ENCODE data around the gene MUC6. TPM values are rescaled to one million over a fixed set of nuclear protein-coding genes. Genes with fewer than 3 reads are reported as not detected.

Gene MUC6
- total RNA-seq, 1 experiment from 2014 or later = not detected

DNA sequence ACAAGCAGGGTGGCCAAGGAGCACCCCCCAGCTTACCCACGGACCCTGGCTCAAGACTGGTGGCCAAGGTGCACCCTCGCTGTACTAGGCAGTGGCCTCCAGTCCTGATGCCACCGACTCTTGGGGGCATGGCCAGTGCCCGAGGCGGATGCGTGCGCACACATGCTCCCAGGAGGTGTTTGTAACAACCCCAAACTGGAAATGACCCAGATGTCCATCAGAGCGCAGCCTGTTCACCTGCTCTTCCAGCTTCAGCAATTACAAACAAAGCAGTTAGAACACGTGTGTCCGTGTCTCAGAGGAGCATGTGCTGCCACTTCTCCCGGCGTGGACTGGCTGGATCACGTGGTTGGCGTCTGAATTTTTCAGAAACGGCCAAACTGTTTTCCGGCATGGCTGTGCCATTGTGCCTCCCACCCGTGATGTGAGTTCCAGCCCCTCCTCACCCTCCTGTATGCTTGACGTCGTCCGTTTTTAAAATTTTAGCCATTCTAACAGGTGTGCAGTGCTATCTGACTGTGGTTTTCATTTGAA, 7.1 kb upstream of the MUC6 start:
- no TSS peak for BruUV-seq (replicated peaks)

GRCh38 chr11:1042626-1043562, 6.4 kb upstream of the MUC6 start:
- BruUV-seq (replicated peaks) = no TSS peak
- POLR2A ChIA-PET = interaction anchor here (0.6 kb wide), 3 partner anchors 17 to 108 kb away, joined by 3 read pairs; no protein-coding TSS in a partner anchor
- CTCF ChIA-PET = no interaction called here
- Mint-ChIP-seq H3K4me3 (ENCODE audit: unreplicated experiment) (no peak overlapping the region), H3K36me3 (ENCODE audit: insufficient read depth, unreplicated experiment) (no peaks in the 10 kb centered on the region), H3K4me1 (ENCODE audit: insufficient read depth, unreplicated experiment) (peaks cover 11% of the 10 kb centered on the region), H3K27ac (ENCODE audit: low read depth, unreplicated experiment) (no peak overlapping the region), H3K27me3 (ENCODE audit: insufficient read depth, unreplicated experiment) (peaks cover 14% of the 10 kb centered on the region), H3K9me3 (ENCODE audit: unreplicated experiment) (peaks cover 9% of the 10 kb centered on the region)
- intact Hi-C loops (cut with micrococcal nuclease) = no loop called here
- no peak for DNase-seq (ENCODE audit: unreplicated experiment)
- TF ChIP-seq, protein P1, sequence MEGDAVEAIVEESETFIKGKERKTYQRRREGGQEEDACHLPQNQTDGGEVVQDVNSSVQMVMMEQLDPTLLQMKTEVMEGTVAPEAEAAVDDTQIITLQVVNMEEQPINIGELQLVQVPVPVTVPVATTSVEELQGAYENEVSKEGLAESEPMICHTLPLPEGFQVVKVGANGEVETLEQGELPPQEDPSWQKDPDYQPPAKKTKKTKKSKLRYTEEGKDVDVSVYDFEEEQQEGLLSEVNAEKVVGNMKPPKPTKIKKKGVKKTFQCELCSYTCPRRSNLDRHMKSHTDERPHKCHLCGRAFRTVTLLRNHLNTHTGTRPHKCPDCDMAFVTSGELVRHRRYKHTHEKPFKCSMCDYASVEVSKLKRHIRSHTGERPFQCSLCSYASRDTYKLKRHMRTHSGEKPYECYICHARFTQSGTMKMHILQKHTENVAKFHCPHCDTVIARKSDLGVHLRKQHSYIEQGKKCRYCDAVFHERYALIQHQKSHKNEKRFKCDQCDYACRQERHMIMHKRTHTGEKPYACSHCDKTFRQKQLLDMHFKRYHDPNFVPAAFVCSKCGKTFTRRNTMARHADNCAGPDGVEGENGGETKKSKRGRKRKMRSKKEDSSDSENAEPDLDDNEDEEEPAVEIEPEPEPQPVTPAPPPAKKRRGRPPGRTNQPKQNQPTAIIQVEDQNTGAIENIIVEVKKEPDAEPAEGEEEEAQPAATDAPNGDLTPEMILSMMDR (IDR thresholded peaks at IDR 0.05; ENCODE audit: unreplicated experiment) = no peak

More for the DNA sequence above, 7.1 kb upstream of the MUC6 start:
- TF ChIP-seq, protein P1 (IDR thresholded peaks at IDR 0.05; ENCODE audit: unreplicated experiment) = no peak
- ChIA-PET POLR2A (no interaction called here), CTCF (no interaction called here)
- Mint-ChIP-seq H3K27ac (ENCODE audit: low read depth, unreplicated experiment) (no peak overlapping the region), H3K36me3 (ENCODE audit: insufficient read depth, unreplicated experiment) (no peaks in the 10 kb centered on the region), H3K4me3 (ENCODE audit: unreplicated experiment) (no peak overlapping the region), H3K27me3 (ENCODE audit: insufficient read depth, unreplicated experiment) (peaks cover 14% of the 10 kb centered on the region), H3K9me3 (ENCODE audit: unreplicated experiment) (peaks cover 9% of the 10 kb centered on the region), H3K4me1 (ENCODE audit: insufficient read depth, unreplicated experiment) (peaks cover 11% of the 10 kb centered on the region)
- DNase-seq (ENCODE audit: unreplicated experiment) = no peak
- intact Hi-C loops (cut with micrococcal nuclease) = no loop called here

GRCh38 chr11:1041936-1042608, 5.6 kb upstream of the MUC6 start:
- H3K4me1 Mint-ChIP-seq (ENCODE audit: insufficient read depth, unreplicated experiment) = peaks cover 11% of the 10 kb centered on the region
- DNase-seq (ENCODE audit: unreplicated experiment) = peak; percentile 33
- peaks cover 7% of the 10 kb centered on the region for H3K27me3 Mint-ChIP-seq (ENCODE audit: insufficient read depth, unreplicated experiment)
- H3K27ac Mint-ChIP-seq (ENCODE audit: low read depth, unreplicated experiment) = no peak overlapping the region
- TF ChIP-seq, protein P1 (IDR thresholded peaks at IDR 0.05; ENCODE audit: unreplicated experiment) = no peak
- ChIA-PET POLR2A (interaction anchor here (0.6 kb wide), 1 partner anchor 91 kb away, joined by 3 read pairs; no protein-coding TSS in a partner anchor), CTCF (interaction anchor here (1.6 kb wide), 1 partner anchor 9 kb away, joined by 4 read pairs; no protein-coding TSS in a partner anchor)
- H3K9me3 Mint-ChIP-seq (ENCODE audit: unreplicated experiment) = peaks cover 9% of the 10 kb centered on the region
- BruUV-seq (replicated peaks) = no TSS peak
- H3K36me3 Mint-ChIP-seq (ENCODE audit: insufficient read depth, unreplicated experiment) = no peaks in the 10 kb centered on the region
- intact Hi-C loops (cut with micrococcal nuclease) = no loop called here
- H3K4me3 Mint-ChIP-seq (ENCODE audit: unreplicated experiment) = no peak overlapping the region

GRCh38 chr11:1041471-1041870, 5.0 kb upstream of the MUC6 start:
- Mint-ChIP-seq H3K27ac (ENCODE audit: low read depth, unreplicated experiment) (no peak overlapping the region), H3K9me3 (ENCODE audit: unreplicated experiment) (peaks cover 9% of the 10 kb centered on the region), H3K4me1 (ENCODE audit: insufficient read depth, unreplicated experiment) (peaks cover 11% of the 10 kb centered on the region), H3K27me3 (ENCODE audit: insufficient read depth, unreplicated experiment) (peaks cover under 1% of the 10 kb centered on the region), H3K4me3 (ENCODE audit: unreplicated experiment) (no peak overlapping the region), H3K36me3 (ENCODE audit: insufficient read depth, unreplicated experiment) (no peaks in the 10 kb centered on the region)
- TF ChIP-seq, protein P1 (IDR thresholded peaks at IDR 0.05; ENCODE audit: unreplicated experiment) = no peak
- POLR2A ChIA-PET = no interaction called here
- peak; percentile 49 for DNase-seq (ENCODE audit: unreplicated experiment)
- CTCF ChIA-PET = interaction anchor here (1.6 kb wide), 1 partner anchor 10 kb away, joined by 4 read pairs; no protein-coding TSS in a partner anchor
- intact Hi-C loops (cut with micrococcal nuclease) = no loop called here
- no TSS peak for BruUV-seq (replicated peaks)
